Osteoblast (primary cell): ENCODE measurements around the gene ADAM12. TPM values are rescaled to one million over a fixed set of nuclear protein-coding genes. Genes with fewer than 3 reads are reported as not detected.

Experiments
- DNase-seq: peaks from one replicate; pipeline ENCODE4 v3.0.0; 2011; ENCODE audit warnings: low spot score, mixed read lengths; ENCODE audit not compliant: insufficient read length; ENCODE audit errors: missing footprints
- H2AFZ ChIP-seq: 2 replicates; pipeline ENCODE4 v1.6.0; 2011; ENCODE audit warnings: mild to moderate bottlenecking, low read length
- H3K27ac ChIP-seq: 2 replicates; pipeline ENCODE4 v1.5.1; 2011; ENCODE audit warnings: mild to moderate bottlenecking, low read depth, low read length, moderate library complexity
- H3K27me3 ChIP-seq: 2 replicates; pipeline ENCODE4 v1.6.0; 2012; ENCODE audit warnings: mild to moderate bottlenecking, control low read depth, inconsistent platforms, low read length, moderate library complexity; ENCODE audit not compliant: insufficient read depth
- H3K36me3 ChIP-seq: 2 replicates; pipeline ENCODE4 v1.5.1; 2011; ENCODE audit warnings: mild to moderate bottlenecking, low read length, control low read depth, moderate library complexity; ENCODE audit not compliant: insufficient read depth
- H3K4me1 ChIP-seq: 2 replicates; pipeline ENCODE4 v1.5.1; 2011; ENCODE audit warnings: mild to moderate bottlenecking, low read length, control low read depth, moderate library complexity; ENCODE audit not compliant: insufficient read depth
- H3K4me2 ChIP-seq: 2 replicates; pipeline ENCODE4 v1.6.0; 2011; ENCODE audit warnings: mild to moderate bottlenecking, low read length; ENCODE audit not compliant: insufficient read depth
- H3K4me3 ChIP-seq: fragments of 200-600 bp; sonication (generic); 3 replicates; pipeline ENCODE4 v1.5.1; 2012; ENCODE audit warnings: mild to moderate bottlenecking, low read length, inconsistent platforms; ENCODE audit not compliant: insufficient read depth
- H3K79me2 ChIP-seq: 2 replicates; pipeline ENCODE4 v1.6.0; 2012; ENCODE audit warnings: mild to moderate bottlenecking, low read length, control low read depth, inconsistent platforms; ENCODE audit not compliant: insufficient read depth
- H3K9me3 ChIP-seq: 2 replicates; pipeline ENCODE4 v1.5.1; 2011; ENCODE audit warnings: low read depth, low read length, control low read depth
- H4K20me1 ChIP-seq: 2 replicates; pipeline ENCODE4 v1.6.0; 2012; ENCODE audit warnings: mild to moderate bottlenecking, low read length, control low read depth; ENCODE audit not compliant: insufficient read depth
- total RNA-seq: library from RNA; depleted of rRNA; stranded (reverse); fragments of >200 nt; gene quantifications from 2 replicates; pipeline ENCODE4 v1.2.3, GENCODE V29; 2012
- TF ChIP-seq, protein P1 (sequence below): IDR thresholded peaks from 2 replicates; pipeline ENCODE4 v1.5.1; 2011; ENCODE audit warnings: mild to moderate bottlenecking, low read depth, low read length, moderate library complexity; ENCODE audit errors: extremely low read depth

The ADAM12 gene
- total RNA-seq, 1 donor: 345 TPM

DNA sequence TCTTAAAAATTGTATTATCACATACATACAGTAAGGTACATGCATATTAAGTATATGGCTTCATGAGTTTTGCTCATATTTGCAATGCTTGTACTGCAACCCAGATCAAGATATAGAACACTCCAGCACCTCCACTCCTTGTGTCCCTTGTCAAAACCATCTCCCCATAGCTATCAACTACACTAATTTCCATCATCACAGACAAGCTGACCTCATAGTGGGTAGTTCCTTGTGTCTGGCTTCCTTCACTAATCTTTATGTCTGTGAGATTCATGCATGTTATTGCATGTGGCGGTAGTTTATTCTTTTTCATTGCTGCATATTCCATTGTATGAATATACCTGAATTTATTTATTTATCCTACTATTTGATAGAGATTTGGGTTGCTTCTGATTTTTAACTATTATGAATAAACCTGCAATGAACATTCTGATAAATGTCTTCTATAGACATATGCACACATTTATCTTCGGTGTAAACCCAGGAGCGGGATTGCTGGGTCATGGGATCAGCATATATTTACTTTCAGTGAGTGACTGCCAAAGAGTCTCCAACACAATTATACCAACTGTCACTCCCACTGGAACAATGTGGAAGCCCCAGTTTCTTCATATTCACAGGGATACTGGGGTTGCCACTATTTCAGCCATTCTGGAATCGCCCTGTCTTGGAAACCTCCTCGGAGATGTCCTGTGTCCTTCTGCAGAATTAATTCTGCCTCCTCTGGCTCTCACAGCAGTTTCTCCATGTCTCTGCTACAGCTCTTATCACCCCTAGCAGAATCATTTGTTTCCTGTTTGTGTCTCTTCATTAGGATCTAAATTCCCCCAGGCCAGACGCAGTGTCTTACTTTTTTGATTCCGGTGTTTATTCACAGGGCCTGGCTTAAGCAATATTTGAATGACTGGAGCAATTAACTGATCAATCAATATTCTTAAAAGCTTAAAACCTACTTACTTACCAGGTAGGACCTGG, 14.7 kb upstream of the ADAM12 start:
- H4K20me1 ChIP-seq: no peaks in the 10 kb centered on the region
- H3K36me3 ChIP-seq: no peaks in the 10 kb centered on the region
- no peak for DNase-seq
- H3K4me1 ChIP-seq: peaks cover 16% of the 10 kb centered on the region
- H2AFZ ChIP-seq: no peak overlapping the region
- H3K27ac ChIP-seq: no peak overlapping the region
- no peak overlapping the region for H3K4me3 ChIP-seq
- no peak overlapping the region for H3K4me2 ChIP-seq
- H3K9me3 ChIP-seq: no peaks in the 10 kb centered on the region
- TF ChIP-seq, protein P1, sequence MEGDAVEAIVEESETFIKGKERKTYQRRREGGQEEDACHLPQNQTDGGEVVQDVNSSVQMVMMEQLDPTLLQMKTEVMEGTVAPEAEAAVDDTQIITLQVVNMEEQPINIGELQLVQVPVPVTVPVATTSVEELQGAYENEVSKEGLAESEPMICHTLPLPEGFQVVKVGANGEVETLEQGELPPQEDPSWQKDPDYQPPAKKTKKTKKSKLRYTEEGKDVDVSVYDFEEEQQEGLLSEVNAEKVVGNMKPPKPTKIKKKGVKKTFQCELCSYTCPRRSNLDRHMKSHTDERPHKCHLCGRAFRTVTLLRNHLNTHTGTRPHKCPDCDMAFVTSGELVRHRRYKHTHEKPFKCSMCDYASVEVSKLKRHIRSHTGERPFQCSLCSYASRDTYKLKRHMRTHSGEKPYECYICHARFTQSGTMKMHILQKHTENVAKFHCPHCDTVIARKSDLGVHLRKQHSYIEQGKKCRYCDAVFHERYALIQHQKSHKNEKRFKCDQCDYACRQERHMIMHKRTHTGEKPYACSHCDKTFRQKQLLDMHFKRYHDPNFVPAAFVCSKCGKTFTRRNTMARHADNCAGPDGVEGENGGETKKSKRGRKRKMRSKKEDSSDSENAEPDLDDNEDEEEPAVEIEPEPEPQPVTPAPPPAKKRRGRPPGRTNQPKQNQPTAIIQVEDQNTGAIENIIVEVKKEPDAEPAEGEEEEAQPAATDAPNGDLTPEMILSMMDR: no peak
- no peaks in the 10 kb centered on the region for H3K27me3 ChIP-seq
- no peaks in the 10 kb centered on the region for H3K79me2 ChIP-seq

DNA sequence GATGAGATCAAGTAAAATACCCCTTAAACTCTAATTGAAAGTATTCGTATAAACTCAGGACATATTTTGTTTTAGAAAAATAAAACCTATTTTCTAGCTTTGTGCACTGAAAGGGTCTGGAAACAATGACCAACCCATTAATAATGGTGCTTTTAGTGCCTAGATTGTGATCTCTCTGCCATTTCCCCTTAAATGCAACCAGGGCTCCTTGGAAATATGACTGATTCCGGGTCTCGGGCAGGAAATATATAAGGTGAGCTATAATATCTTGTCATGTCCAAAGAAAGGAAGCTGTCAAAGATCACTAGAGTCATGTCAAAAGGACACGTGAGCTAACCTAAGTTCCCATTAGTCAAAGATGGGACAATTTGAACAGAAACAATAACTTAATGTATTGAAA, 12.4 kb upstream of the ADAM12 start:
- Histone ChIP-seq H3K36me3 (no peaks in the 10 kb centered on the region), H3K4me3 (no peak overlapping the region), H3K79me2 (no peaks in the 10 kb centered on the region), H3K4me2 (no peak overlapping the region), H3K27me3 (no peaks in the 10 kb centered on the region), H3K9me3 (no peaks in the 10 kb centered on the region), H2AFZ (no peak overlapping the region), H3K27ac (no peak overlapping the region), H4K20me1 (no peaks in the 10 kb centered on the region), H3K4me1 (peaks cover 27% of the 10 kb centered on the region)
- TF ChIP-seq, protein P1: no peak
- no peak for DNase-seq

DNA sequence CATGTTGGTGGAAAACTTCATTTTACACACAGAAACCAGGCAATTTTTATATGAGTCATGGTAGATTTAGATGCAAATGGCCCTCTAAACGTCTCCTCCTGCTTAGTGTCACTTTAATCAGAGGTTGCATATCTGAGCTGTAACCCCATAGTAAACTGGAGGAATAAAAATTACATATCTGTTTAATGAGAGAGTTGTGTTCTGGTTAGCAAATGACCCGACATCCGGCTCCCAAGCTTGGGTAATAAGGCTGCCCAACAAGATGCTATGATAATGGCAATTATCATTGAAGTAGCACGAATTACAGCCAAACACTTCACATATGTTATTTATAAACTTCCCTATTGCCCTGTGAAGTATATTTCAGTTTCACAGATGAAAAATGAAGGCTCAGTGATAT, 10.6 kb upstream of the ADAM12 start:
- Histone ChIP-seq H3K9me3 (no peaks in the 10 kb centered on the region), H3K4me3 (no peak overlapping the region), H2AFZ (peak overlapping the region; percentile 13), H3K79me2 (no peaks in the 10 kb centered on the region), H3K27ac (peak overlapping the region; percentile 94), H3K4me2 (no peak overlapping the region), H3K36me3 (no peaks in the 10 kb centered on the region), H4K20me1 (no peaks in the 10 kb centered on the region), H3K27me3 (no peaks in the 10 kb centered on the region), H3K4me1 (peaks cover 27% of the 10 kb centered on the region)
- TF ChIP-seq, protein P1: no peak
- no peak for DNase-seq

DNA sequence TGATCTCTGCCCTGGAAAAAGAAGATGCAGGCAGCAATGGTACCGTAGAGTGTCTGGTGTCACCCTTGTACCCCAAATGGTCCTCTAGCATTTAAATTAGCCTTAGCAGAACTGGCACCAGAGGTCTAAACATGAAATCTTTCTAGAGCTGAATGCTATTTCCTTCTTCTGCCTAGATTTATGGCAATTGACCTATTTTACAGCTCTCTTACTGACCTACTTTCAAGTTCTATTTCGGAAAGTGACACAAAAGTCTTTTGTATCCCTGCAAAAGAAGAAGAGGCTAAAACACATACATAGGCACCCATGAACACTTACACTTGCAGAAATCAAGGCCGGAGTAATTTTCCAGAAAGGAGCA, 10.1 kb upstream of the ADAM12 start:
- H3K4me3 ChIP-seq: peak overlapping the region; percentile 34
- no peak for DNase-seq
- H3K79me2 ChIP-seq: no peaks in the 10 kb centered on the region
- H3K4me2 ChIP-seq: peak overlapping the region; percentile 76
- TF ChIP-seq, protein P1: no peak
- H4K20me1 ChIP-seq: no peaks in the 10 kb centered on the region
- no peaks in the 10 kb centered on the region for H3K36me3 ChIP-seq
- no peaks in the 10 kb centered on the region for H3K27me3 ChIP-seq
- H3K9me3 ChIP-seq: no peaks in the 10 kb centered on the region
- peaks cover 27% of the 10 kb centered on the region for H3K4me1 ChIP-seq
- H2AFZ ChIP-seq: peak overlapping the region; percentile 52
- H3K27ac ChIP-seq: peak overlapping the region; percentile 94
